NCI-H1105 (cell line): ENCODE measurements around the gene MEIOSIN.
"Not testable (repeated sequence)": the region's sequence is repeated elsewhere in the genome, so short reads cannot be mapped to it uniquely, and the experiment has no call there.

Experiments used
- DNase-seq: peaks from one replicate; lab custom pipeline; 2025; lab: John Stamatoyannopoulos, UW

Gene MEIOSIN

GRCh38 chr19:45780448-45781213 lies 47.4 kb downstream of the MEIOSIN start:
- no peak for DNase-seq

- peak; percentile 73 for DNase-seq
Measured at GRCh38 chr19:45781214-45782161, 48.2 kb downstream of the MEIOSIN start.

DNA sequence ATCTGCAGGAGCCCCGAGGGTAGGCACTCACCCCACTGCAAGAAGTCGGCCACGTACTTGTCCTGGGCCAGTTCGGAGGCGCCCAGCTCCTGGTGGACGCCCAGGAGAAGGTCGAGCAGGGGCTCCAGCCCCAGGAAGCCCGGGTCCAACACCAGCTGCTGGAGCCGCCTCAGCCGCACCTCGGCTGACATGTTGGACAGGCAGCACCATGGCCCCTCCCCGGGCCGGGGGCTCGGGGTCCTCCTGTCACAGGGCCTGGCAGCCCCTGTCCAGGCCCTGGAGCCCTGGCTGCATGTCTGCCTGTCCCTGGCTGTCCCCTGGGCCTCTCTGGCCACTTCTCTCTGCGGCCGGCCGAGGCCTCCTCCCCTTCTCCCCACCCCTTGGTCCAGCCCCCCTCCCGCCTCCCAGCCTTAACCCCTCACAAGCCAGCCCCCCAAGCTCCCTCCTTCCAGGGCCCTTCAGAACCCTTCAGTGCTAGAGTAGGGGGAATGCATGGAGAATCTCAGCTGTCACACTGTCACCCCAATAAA lies 49.0 kb downstream of the MEIOSIN start, which contains the start of gene DMPK:
TSS of gene DMPK (minus strand) at position 329 of the 530 bp plus-strand sequence. CDS start at position 191, 138 bp downstream.
- DNase-seq = peak; percentile 64

- DNase-seq = no peak
Measured at GRCh38 chr19:45782820-45783785, 49.9 kb downstream of the MEIOSIN start.

DNA sequence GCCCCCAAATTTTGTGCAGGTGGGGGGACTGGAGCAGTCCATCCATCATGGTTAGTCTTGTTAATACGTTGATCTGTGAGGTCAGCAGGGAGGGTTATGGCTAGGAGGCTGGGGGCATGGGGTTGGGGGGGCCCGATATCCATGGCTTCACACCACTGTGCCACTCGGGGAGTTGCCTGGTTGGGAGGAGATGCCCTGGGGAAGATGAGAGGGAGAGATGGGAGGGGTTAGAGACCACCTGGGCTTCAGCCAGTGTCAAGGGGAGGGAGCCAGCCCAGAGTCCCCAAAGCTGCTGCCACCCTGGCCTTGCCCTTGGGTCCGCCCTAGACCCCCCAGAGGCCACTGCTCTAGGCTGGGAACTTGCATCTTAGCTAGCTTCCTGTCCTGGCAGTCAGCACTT lies 50.9 kb downstream of the MEIOSIN start:
- no peak for DNase-seq

DNA sequence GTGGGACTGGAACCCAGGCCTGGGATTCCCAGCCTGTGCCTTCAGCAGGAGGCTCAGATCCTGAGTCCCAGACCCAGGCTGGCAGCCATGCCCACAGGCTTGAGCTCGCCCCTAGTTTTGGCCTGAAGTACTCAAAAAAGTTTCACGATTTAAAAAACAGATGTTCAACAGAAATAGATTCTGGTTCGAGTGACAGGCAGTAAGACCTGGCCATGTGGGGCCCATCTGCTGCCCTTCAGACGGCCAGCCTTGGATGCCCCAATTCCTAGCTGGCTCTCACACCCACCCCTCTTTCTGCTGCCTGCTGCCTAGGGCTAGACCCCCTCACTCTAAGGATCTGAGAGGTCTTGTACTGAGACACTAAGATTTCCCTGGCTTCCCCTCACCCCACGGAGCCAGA lies 51.9 kb downstream of the MEIOSIN start:
- DNase-seq = no peak

- DNase-seq = no peak
Measured at GRCh38 chr19:45785781-45786532, 52.7 kb downstream of the MEIOSIN start.

DNA sequence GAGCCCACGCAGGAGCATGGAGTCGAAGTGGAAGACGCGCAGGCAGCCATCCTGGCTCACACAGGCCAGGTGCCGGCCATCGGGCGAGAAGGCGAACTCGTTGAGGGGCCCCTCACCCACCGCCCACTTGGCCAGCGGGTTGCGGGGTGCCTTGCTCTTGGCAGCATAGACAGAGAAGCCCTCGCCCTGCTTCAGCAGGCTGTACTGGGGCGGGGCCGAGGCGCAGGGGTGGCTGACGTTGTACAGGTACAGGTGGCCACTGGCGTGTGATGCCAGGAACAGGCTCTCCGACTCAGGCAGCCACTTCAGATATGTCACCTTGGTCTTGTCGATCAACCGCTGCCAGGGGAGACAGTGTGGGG lies 53.3 kb downstream of the MEIOSIN start:
- DNase-seq = no peak

DNA sequence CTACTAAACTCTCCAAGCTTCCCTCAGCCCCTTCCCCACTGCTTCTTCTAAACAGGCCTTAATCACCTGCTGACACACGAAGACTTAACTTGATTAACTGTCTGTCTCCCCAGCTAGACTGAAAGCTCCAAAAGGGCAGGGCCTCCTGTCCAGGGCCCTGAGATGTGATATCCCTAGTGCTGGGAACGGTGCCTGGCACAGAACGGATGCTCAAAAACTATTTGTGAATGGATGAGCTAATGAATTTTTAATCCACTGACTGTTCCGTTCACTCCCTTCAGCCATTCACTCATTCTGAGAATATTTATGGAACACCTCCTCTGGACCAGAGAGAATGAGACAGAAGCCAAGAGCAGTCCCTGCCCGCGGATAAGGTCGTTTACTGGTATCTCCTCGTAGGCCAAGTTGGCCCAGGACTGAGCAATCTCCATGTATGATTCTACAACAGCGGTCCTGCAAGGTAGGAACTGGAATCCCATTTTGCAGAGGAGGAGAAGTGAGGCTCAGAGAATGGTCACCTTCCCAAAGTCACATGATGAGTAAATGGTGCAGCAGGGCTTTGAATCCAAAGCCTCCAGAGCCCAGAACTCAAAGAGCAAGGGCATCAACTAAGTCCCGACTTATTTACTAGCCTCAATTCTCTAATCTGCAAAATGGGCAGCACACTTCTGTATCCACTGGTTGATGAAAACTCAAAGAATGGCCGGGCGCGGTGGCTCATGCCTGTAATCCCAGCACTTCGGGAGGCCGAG lies 56.0 kb downstream of the MEIOSIN start:
- DNase-seq = no peak

GRCh38 chr19:45790942-45791341 lies 57.7 kb downstream of the MEIOSIN start:
- no peak for DNase-seq

- no peak for DNase-seq
Measured at GRCh38 chr19:45791744-45792469, 58.7 kb downstream of the MEIOSIN start.

GRCh38 chr19:45792470-45793177 lies 59.4 kb downstream of the MEIOSIN start, which contains the start of gene DMWD:
DMWD (minus strand) TSS chr19:45792845; CDS start chr19:45792756, 89 bp downstream.
- DNase-seq = peak; percentile 98

GRCh38 chr19:45793178-45793564 lies 59.9 kb downstream of the MEIOSIN start:
- no peak for DNase-seq

DNA sequence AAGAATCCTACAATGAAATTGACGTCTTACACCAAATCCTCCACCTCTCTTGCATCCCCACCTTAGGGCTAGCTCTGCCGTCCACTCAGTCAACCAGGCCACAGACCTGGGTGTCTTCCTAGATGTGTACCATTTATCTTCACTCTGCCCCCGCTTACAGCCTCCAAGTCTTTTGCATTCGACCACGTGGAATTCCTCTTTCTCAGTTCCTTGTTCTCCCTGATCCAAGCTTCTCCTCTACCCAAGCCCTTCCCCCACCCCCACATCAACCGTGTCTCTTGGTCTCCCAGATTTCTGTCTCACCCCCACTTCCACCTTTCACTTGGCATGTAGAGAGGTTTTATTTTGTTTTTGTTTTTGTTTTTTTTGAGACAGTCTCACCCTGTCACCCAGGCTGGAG lies 60.6 kb downstream of the MEIOSIN start:
- DNase-seq = no peak

DNA sequence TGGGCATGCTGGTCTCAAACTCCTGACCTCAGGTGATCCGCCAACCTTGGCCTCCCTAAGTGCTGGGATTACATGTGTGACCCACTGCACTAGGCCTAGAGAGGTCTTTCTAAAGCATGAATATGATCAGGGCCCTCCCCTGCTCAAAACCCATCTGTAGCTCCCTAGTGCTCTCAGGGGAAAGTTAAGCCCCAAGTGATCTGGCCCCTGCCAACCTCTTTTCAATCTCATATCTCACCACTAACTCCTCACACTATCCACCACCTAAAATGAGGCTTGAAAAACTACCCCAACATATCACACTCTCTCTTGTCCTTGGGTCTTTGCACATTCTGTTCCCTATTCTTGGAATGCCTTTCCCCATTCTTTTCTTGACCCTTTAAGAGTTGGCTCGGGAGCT lies 61.4 kb downstream of the MEIOSIN start:
- no peak for DNase-seq

- peak; percentile 68 for DNase-seq
Measured at GRCh38 chr19:45798995-45799517, 65.8 kb downstream of the MEIOSIN start.

GRCh38 chr19:45799541-45799940 lies 66.3 kb downstream of the MEIOSIN start:
- DNase-seq = not testable (repeated sequence)

- no peak for DNase-seq
Measured at GRCh38 chr19:45800070-45800553, 66.9 kb downstream of the MEIOSIN start.
